GM12873 (cell line): Measurements from ENCODE around the gene HYDIN.
A peak's percentile ranks its signal among the peaks of the same experiment; 100 is the strongest.

Experiments used
- TF ChIP-seq, protein P1 (sequence below): IDR thresholded peaks from 2 replicates; pipeline ENCODE4 v1.5.1; 2012; ENCODE audit warnings: low read depth, mild to moderate bottlenecking, moderate library complexity, low read length, control low read depth; ENCODE audit not compliant: insufficient read depth; ENCODE audit errors: missing control alignments

Gene HYDIN

DNA sequence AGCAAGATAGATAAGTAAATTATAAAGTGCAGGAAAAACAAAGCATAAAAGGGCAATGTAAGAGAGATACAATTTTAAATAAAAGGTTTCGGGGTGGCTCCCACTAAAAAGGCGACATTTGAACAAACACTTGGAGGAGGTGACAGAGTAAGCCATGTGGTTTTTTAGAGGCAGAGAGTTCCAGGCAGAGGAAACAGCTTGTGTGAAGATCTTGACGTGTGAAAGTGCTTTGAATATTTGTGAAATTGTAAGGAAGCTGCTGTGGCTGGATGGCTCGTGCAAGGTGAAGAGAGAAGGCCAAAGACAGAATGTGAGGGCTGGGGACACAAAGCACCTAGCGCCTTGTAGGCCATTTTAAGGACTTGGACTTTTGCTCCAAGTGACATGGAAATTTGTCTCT is 28.6 kb upstream of the HYDIN start:
- TF ChIP-seq, protein P1, sequence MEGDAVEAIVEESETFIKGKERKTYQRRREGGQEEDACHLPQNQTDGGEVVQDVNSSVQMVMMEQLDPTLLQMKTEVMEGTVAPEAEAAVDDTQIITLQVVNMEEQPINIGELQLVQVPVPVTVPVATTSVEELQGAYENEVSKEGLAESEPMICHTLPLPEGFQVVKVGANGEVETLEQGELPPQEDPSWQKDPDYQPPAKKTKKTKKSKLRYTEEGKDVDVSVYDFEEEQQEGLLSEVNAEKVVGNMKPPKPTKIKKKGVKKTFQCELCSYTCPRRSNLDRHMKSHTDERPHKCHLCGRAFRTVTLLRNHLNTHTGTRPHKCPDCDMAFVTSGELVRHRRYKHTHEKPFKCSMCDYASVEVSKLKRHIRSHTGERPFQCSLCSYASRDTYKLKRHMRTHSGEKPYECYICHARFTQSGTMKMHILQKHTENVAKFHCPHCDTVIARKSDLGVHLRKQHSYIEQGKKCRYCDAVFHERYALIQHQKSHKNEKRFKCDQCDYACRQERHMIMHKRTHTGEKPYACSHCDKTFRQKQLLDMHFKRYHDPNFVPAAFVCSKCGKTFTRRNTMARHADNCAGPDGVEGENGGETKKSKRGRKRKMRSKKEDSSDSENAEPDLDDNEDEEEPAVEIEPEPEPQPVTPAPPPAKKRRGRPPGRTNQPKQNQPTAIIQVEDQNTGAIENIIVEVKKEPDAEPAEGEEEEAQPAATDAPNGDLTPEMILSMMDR: no peak

- TF ChIP-seq, protein P1: no peak
Measured at GRCh38 chr16:71258372-71258771, 27.9 kb upstream of the HYDIN start.

- TF ChIP-seq, protein P1: no peak
Measured at GRCh38 chr16:71257768-71258167, 27.2 kb upstream of the HYDIN start.

- TF ChIP-seq, protein P1: no peak
Measured at GRCh38 chr16:71255721-71256120, 25.2 kb upstream of the HYDIN start.

- TF ChIP-seq, protein P1: no peak
Measured at GRCh38 chr16:71254832-71255525, 24.5 kb upstream of the HYDIN start.

DNA sequence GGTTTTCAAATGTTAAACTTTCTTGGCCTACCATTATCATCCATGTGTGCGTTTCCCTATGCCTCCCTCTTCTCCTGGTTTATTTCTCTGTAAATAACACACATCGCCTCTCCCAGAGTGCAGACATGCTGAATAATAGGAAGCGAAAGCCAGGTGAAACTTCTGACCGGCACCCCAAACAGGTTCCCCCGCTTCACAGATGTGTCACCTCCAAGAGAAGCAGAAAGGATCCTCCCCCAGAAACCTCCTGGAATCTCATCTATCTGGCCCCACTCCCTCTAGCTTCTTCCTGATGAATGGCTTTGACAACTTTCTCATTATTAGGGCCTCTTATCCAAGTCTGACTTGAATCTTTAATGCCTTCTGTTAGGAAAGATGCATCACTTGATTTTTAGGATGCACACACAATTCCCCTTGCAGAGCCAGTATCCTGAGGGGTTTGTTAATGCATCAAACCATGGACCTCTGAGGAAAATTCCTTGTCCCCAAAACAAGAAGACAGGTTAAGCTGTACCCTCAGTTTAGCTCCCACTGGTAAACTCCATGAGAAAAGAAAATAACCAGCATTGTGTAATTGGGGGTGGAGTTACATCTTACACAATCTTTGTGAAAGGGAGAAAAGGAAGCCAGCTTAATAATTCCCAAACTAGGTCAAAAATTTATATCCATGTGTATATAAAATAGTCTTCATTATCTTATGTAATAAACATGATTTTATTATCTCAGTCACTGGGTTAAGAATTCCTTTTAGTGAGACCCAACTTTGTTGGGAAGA is 20.1 kb upstream of the HYDIN start:
- TF ChIP-seq, protein P1: no peak

- TF ChIP-seq, protein P1: peak; percentile 26
Measured at GRCh38 chr16:71249399-71249798, 18.9 kb upstream of the HYDIN start.
